ENCODE data around the gene PPIB. TPM values are rescaled to one million over a fixed set of nuclear protein-coding genes. Genes with fewer than 3 reads are reported as not detected.

PPIB gene
- total RNA-seq, 1 donor from 2014 or later = 481 TPM

DNA sequence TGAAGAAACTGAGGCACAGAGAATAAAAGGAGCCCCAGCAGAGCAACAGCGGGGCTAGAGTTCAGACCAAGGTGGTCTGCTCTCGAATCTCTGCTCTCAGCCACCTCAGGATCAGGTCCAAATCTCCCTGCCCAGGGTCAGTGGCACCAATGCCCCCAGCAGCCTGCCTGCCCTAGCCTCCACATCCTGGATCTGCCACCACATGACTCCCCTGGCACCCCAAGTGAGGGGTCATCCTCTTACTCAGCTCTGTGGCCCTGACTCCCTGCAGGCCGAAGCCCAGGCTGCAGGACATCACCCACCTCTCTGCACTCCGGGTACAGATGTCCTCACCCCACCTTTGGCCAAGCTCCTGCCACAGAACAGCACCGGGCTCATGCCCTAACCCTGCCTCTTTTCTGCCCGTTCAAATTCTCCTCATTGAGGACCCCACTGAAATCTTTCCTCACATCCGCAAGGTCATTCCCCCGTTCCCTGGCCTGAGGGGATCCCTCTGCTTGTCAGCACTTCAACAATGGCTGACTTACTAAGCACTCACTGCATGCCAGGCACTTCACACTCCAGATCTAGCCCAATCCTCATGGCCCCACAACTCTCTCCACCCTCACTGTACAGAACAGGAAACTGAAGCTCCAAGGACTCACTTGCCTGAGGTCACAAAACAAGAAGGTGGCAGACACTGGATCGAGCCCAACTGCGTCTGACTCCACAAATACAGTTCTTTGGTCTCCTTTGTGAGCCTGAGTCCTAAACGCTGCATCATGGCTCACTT, 4.3 kb downstream of the PPIB start:
- DNase-seq (ENCODE audit: low spot score) = no peak

DNA sequence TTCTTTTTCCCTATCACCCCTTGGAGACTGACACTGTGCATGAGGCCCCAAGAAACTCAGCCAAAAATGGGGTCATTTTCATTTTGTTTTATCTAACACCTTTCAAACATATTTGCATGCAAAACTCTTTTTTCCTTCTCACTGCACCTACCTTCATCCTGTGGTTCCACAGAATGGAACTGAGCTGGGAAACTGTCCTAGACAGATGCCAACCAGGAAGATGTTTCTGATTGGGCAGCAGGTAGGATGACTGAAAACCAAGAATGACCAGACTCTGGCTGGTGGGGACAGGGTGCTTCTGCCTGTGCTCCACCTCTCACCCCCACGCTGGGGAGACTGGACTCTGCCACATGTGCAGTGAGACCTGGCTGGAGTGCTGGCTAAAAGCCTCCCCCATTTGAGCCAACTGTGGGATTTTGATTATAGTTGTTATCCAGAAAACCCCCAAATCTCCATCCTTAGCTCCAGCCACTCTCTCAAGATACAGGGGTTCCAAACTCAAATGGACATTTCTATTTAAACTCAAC, 5.2 kb downstream of the PPIB start:
- DNase-seq (ENCODE audit: low spot score) = no peak

DNA sequence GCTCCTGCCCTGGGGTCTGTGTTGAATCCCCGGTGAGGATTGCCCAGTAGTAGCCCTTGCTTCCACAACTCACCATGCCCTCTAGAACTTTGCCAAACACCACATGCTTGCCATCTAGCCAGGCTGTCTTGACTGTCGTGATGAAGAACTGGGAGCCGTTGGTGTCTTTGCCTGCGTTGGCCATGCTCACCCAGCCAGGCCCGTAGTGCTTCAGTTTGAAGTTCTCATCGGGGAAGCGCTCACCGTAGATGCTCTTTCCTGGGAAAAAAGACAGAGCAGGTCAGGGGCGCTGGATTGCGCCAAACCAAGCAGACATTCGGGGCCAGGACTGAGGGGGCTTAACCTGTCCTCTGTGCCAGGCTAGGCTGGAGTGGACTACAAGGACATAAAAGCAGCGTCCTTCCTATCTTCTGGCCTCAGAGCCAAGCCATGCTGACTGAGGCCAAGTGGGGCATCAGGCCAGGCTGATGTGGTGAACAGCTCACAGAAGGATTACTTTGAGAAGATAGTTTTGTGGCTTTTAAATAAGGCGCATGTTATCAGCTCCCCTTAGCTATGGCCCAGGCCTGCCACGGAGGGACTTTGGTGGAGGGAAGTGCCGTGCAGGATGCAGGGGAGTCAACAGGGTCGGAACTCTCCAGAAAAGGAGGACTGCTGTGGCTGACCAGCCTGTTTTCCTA, 6.0 kb downstream of the PPIB start:
- DNase-seq (ENCODE audit: low spot score) = no peak

DNA sequence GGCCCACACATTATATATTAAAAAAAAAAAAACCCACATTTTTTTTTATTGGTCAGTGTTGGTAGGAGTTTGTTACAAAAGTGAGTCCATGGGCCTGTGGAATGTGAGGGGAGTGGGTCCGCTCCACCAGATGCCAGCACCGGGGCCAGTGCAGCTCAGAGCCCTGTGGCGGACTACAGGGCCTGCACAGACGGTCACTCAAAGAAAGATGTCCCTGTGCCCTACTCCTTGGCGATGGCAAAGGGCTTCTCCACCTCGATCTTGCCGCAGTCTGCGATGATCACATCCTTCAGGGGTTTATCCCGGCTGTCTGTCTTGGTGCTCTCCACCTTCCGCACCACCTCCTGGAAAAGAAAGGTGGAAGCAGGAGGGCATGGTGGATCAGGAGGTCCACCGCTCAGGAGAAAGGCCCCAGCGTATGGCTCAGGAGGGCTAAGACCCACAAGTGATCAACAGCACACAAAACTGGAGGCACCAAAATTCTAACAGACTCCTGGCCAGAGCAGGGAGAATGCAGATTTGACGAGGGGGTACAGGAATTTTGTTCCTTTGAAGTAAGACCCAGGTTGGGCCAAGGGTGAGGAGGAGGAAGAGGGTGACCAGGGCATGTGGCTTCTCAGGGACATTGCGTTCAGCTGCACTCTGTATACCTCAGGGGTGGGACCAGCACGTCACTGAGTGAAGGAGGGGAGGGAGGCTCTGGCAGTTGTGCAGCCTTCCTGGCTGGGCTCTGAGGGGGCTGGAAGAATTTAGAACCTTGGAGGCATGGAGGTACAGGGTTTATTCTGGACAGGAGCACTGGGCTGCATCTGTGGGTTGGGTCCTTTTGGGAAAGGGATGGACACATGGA, 6.8 kb downstream of the PPIB start:
- DNase-seq (ENCODE audit: low spot score) = no peak

DNA sequence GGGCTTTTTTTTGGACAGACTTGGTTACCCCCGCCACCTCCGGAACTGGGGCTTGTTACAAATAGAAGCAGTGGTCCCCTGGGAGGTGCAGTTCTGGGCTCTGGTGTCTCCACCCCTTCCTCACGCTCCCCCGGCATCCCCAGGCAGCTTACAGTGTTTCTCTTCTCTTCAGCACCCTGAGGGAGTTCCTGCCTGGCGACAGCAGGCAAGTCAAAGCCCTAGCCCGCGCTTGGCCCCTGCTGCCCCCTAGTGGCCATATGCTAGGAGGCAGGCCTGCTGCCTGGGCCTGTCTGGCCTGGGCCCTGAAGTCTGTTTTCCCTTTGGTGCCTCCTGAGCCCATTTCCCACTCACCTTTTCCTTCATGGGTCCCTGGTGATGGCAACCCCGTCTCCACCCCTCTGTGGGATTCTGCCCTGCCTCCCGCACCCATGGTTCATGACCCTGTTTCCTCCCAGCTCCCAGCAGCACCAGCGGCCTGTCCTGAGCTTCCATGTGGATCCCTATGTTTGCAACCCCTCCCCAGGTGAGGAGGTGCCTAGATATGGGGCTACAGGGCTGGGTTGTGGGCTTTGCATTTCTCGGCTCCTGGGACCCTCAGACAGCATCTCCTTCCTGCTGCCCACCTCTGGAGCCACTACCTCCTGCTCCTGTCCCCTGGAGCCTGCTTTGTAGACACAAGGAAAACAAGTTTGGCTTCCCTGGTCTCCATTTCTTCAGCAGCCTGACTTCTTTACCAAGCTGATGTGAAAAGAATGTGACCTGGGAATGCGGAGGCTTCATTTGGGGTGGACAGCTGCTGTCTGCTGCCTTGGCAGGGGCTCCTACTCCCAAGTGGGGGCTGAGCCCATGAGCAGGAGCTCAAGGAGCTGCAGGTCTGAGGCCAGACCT, 9.1 kb downstream of the PPIB start:
- DNase-seq (ENCODE audit: low spot score) = peak; percentile 91

DNA sequence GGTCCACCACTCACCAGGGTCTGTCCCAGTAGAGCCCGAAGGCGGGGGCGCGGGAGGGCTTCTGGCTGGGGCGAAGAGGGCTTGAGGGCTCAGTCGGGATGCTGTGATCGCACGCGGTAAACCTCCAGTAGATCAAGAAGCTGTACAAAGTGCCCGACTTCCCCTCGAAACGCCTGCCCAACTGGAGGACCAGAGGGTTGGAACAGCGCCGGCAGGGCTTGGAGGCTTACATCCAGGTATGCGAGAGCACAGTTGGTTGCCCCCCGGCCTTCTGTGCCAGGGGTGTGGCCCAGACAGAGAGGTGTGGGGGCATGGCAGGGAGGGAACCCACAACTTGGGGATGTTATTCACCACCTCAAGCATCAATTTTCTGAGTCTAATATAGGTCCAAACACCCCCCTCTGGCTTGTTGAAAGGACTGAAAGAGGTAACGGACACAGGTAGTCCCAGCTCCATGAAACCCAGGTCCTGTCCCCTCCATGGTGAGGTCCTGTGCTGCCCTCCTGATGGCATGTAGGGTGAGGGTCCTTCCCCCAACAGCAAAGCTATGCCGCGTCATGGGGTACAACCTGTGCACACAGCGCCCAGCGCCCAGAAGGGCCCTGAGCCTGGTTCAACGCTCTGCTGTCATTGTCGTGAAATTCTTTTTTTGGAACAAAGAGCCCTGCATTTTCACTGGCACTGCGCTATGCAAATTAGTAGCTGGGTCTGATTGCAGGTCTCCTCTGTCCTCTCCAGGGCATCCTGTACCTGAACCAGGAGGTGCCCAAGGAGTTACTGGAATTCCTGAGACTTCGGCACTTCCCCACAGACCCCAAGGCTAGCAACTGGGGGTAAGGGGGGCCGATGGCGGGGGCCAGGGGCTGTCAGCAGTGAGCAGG, 10.1 kb downstream of the PPIB start:
- no peak for DNase-seq (ENCODE audit: low spot score)

DNA sequence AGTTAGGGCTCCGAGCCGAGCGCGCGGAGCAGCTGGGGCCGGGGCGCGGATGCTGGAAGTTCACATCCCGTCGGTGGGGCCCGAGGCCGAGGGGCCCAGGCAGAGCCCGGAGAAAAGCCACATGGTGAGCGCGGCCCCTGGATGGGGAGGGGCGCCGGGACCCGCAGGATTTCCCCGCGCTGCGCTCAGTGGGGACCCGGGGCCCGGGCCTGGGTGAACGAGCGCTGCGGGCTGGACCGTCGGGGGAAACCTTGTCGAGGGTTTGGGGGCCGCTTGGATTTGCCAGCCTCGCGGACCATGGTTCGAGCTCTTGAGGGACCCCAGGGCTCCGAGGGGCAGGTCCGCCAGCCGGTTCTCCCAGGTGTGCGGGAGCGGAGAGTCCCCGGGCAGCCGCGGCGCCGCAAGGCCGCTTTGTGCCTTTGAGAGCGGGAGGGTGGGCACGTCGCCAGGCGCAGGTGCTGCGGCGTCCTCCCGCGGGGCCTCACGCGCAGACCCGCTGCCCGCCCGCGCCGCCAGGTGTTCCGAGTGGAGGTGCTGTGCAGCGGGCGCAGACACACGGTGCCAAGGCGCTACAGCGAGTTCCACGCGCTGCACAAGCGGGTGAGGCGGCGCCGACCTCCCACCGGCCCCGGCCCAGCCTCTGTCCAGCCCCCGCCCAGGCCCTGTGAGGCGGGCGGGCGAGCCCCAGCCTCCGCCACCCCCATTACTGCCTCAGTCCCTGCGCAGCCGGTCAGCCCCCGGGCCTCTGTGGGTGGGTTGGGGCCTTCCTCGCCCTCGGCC, 10.9 kb downstream of the PPIB start, which contains the start of gene SNX22:
SNX22 (plus strand) TSS at position 5 of the 780 bp plus-strand sequence; CDS start at position 50, 45 bp downstream.
- DNase-seq (ENCODE audit: low spot score) = no peak

DNA sequence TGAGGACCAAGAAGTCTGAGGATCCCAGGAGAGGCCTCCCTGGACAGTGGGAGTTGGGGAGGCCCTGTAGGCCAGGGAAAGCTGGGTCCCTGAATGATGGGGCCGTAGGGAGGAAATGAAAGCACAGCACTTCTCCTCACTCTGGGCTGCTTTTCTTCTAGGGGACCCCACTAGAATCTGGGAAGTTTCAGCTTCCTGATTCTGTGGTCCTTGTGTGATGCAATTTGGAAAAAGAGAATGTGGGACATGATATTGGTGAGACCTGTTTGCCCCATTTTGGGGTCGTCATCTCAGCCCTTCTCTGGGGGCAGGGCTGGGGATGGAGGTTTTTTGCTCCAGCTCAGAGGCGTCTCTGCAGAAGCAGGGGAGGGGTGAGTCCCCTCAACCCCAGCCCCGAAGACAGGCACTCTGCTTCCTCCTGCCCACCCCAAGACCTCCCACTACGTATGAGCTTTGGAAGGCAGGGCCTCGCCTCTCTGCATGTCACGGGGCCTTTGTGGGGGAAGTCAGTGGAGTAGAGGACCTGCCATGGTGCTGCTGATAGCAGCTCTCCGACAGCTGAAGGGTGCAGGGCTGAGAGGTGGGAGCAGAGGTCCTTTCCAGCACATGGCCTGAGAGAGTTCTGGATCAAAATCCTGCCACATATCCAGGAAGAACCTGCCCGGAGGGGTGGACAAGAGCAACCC, 12.8 kb downstream of the PPIB start:
- no peak for DNase-seq (ENCODE audit: low spot score)

DNA sequence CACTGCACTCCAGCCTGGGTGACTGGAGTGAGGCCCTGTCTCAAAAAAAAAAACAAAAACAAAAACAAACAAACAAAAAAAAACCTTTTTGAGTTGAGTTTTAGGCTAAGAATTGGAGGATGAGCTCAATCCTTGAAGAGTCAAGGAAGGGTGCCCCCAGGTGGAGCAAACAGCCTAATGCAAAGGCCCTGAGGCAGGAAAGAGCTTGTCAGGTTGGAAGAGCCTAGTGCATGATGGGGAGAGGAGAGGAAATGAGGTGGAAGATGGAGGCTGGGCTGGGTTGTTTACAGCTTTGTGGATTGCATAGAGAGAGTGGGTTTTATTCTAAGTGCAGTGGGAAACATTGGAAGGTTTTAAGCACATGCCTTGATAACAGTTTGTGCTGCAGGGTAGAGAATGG, 13.4 kb downstream of the PPIB start:
- DNase-seq (ENCODE audit: low spot score) = no peak

DNA sequence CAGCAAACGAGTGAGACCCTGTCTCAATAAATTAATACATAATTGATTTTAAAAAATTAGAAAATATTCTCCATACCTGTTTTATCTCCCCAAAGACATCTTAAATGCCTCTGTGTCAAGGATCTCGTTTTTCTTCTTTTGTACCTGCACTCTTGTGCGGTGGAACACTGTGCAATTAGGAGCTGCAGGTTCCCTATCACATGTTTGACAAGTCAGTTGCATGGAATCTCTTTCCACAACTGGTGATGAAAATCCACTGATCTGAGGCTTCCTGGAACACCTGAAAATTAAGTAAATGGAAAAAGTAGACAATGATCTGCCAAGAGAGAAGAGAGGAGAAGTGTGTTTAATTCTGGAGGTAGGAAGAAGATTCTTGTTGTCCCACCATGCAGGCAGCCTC, 14.2 kb downstream of the PPIB start:
- no peak for DNase-seq (ENCODE audit: low spot score)

DNA sequence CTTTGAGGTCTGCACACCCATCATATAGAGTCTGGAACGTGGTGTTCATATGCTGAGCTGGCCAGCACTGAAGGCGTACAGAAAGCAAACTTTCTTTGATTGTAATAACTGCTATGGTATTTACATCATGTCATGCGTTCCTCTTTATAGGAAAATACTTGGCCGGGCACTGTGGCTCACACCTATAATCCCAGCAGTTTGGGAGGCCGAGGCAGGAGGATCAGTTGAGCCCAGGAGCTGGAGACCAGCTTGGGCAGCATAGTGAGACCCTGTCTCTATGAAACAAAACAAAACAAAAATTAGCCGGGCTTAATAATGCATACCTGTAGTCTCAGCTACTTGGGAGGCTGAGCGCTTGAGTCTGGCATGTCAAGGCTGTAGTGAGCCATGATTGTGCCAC, 14.7 kb downstream of the PPIB start:
- DNase-seq (ENCODE audit: low spot score) = no peak

DNA sequence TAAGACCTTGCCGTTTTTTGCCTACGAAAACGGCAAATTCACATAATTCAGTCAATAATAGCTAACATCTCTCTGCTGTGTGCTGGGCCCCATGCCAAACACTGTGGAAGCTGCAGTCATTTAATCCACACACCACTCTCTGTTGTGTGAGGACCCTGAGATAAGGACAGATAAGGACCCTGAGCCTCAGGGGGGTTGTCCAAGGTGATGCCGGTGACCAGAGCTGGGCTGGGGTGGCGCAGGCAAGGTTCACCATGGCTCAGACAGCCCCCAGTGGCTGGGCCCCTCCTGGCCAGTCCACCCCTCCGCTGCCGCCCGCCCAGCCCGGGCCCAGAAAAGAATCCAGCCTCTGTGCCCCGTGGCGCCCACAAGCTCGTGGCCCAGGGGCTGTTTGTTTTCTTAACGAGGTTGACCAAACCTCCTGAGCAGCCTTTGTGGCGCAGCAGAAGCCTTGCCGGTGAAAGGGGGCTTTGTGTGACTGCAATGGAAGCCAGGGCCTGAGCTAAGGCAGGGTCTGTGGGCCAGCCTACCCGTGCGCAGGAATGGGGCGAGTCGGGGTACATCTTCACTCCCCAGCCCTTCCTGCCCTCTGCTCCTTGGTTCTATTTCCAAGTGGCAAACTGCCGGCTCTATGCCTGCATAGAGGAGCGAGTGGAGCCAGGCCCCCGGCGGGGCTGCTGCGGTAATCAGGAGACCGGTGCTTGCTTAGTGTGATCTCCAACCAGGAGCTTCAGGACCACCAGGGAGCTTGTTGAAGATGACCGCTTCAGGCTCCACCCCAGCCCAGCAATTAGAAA, 15.7 kb downstream of the PPIB start:
- DNase-seq (ENCODE audit: low spot score) = no peak

DNA sequence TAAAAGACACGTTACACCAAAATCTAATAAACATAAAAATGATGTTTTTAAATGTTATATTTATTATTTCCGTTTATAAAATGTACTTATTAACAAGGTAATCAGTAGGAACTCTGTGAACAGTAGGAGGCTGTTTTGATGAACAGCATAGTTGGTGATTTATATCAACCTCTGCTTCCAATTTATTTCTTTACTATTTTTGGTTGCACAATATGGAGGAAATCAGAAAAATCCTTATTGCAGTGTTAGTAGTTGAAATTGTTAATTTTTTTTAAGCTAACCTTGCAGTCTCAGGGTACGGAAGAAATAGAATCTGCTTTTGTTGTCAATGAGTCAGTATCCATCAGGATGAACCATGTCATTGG, 16.3 kb downstream of the PPIB start:
- DNase-seq (ENCODE audit: low spot score) = no peak

DNA sequence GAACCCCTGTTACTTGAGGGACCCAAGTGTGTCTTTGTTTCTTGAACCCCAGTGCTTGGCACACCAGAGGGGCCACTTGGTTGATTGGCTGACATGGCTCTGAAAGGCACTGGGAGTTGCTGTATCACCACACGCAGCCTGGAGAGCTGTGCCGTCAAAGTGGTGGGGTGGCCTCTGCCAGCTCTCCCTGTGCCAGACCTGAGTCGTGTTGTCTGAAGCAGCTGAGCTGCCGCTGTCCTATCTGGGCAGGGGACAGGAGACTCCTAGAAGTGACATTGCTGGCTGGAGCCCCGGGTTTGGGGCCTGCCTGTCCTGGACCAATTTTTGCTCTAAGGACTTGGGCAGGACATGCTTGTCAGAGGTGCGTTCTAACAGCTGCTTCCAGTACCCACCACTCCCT, 16.8 kb downstream of the PPIB start:
- DNase-seq (ENCODE audit: low spot score) = no peak

DNA sequence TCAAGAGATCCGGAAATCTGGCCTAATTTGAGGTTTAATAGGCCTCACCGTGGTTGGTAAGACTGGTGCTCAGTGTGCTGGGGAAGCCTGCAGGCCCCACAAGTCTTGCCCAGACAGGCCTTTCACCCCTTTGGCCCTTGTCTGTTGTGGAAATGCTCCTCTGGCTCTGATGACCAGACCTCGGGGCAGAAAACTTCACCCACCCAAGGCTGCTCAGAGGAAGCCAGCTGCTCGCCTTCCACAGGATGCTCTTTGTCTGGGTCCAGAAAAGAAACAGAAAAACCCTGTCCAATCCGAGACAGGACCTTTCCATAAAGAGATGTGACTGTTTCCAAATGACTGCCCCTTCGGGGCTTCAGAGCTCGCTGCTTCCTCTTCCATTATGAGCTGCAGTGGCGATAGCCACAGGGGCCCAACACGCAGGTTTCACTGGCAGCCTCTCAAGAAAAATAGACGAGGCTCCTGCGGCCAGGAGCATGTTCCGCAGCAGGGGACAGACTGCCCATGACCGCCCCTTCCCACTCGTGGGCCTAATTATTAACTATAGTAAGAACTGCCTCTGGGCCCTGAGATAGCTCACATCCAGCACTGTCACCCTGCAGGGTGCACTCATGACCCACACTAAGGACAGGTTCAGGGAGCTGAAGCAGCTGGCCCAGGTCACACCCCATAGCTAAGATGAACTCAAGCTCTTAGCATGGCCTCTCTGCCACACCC, 18.1 kb downstream of the PPIB start:
- DNase-seq (ENCODE audit: low spot score) = no peak

DNA sequence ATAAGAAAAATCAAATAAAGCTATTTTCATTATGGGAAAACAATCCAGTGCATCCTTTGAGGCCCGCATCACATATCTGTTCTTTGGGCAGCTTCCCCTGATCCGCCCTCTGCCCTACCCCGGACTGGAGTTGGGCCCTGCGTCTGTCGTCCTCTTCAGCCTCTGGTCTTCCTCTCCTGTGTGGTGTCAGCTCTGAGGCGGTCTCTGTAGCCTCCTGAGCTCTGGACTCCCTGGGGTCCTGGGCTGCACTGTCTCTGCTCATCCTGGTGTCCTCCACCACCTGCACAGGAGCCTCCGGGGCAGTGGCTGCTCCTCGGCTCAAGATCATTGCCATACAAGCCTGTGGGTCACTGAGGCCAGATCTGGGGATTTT, 18.6 kb downstream of the PPIB start:
- no peak for DNase-seq (ENCODE audit: low spot score)

DNA sequence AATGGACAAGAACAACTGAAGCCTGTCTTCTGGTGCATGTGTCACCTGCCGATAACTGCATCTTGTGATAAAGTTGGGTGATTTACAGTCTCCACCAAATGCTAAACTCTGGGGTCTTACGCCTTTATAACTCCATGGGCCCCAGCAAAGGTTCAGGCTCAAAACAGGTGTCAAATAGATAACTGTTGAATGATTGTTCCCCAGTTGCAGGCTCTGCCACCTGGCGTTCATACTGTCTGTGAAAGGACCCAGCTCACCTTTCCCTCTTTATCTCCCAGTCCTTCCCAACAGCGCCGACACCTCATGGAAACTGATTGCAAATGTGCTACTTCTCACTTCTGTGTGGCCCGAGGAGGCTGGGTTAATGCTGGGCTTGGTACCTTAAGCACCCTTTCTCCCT, 19.5 kb downstream of the PPIB start:
- DNase-seq (ENCODE audit: low spot score) = no peak

Data from mucosa of gallbladder (tissue), 1 donor.